ENCODE data around the gene SYT2. TPM values are rescaled to one million over a fixed set of nuclear protein-coding genes. Genes with fewer than 3 reads are reported as not detected.

Gene SYT2
- total RNA-seq, 1 donor from 2014 or later: not detected

GRCh38 chr1:202682477-202682876 is 27.8 kb downstream of the SYT2 start:
- Mint-ChIP-seq H3K4me3 (no peak overlapping the region), H3K27me3 (ENCODE audit: insufficient read depth) (peaks cover 16% of the 10 kb centered on the region), H3K36me3 (ENCODE audit: low read depth) (no peaks in the 10 kb centered on the region), H3K9me3 (no peaks in the 10 kb centered on the region), H3K27ac (no peak overlapping the region), H3K4me1 (ENCODE audit: low read depth) (no peaks in the 10 kb centered on the region)
- no peak for DNase-seq (ENCODE audit: low spot score)
- intact Hi-C loops (cut with micrococcal nuclease): no loop called here

- intact Hi-C loops (cut with micrococcal nuclease): no loop called here
- H3K4me1 Mint-ChIP-seq (ENCODE audit: low read depth): no peaks in the 10 kb centered on the region
- DNase-seq (ENCODE audit: low spot score): no peak
- peaks cover 17% of the 10 kb centered on the region for H3K27me3 Mint-ChIP-seq (ENCODE audit: insufficient read depth)
- H3K9me3 Mint-ChIP-seq: no peaks in the 10 kb centered on the region
- no peak overlapping the region for H3K27ac Mint-ChIP-seq
- no peaks in the 10 kb centered on the region for H3K36me3 Mint-ChIP-seq (ENCODE audit: low read depth)
- no peak overlapping the region for H3K4me3 Mint-ChIP-seq
Measured at GRCh38 chr1:202681736-202682420, 28.4 kb downstream of the SYT2 start.

GRCh38 chr1:202680586-202681352 is 29.5 kb downstream of the SYT2 start:
- no peaks in the 10 kb centered on the region for H3K4me1 Mint-ChIP-seq (ENCODE audit: low read depth)
- no peak for DNase-seq (ENCODE audit: low spot score)

GRCh38 chr1:202679406-202680177 is 30.7 kb downstream of the SYT2 start:
- no peaks in the 10 kb centered on the region for H3K4me1 Mint-ChIP-seq (ENCODE audit: low read depth)
- H3K4me3 Mint-ChIP-seq: no peak overlapping the region
- no peak overlapping the region for H3K27ac Mint-ChIP-seq
- no peaks in the 10 kb centered on the region for H3K9me3 Mint-ChIP-seq
- peaks cover 16% of the 10 kb centered on the region for H3K27me3 Mint-ChIP-seq (ENCODE audit: insufficient read depth)
- intact Hi-C loops (cut with micrococcal nuclease): no loop called here
- H3K36me3 Mint-ChIP-seq (ENCODE audit: low read depth): no peaks in the 10 kb centered on the region
- no peak for DNase-seq (ENCODE audit: low spot score)

More at GRCh38 chr1:202680586-202681352, 29.5 kb downstream of the SYT2 start:
- H3K27me3 Mint-ChIP-seq (ENCODE audit: insufficient read depth): peaks cover 16% of the 10 kb centered on the region
- no peak overlapping the region for H3K4me3 Mint-ChIP-seq
- H3K36me3 Mint-ChIP-seq (ENCODE audit: low read depth): no peaks in the 10 kb centered on the region
- H3K9me3 Mint-ChIP-seq: no peaks in the 10 kb centered on the region
- H3K27ac Mint-ChIP-seq: no peak overlapping the region
- intact Hi-C loops (cut with micrococcal nuclease): no loop called here

GRCh38 chr1:202677433-202677832 is 32.8 kb downstream of the SYT2 start:
- DNase-seq (ENCODE audit: low spot score): no peak
- no peaks in the 10 kb centered on the region for H3K9me3 Mint-ChIP-seq
- no peaks in the 10 kb centered on the region for H3K36me3 Mint-ChIP-seq (ENCODE audit: low read depth)
- intact Hi-C loops (cut with micrococcal nuclease): no loop called here
- no peaks in the 10 kb centered on the region for H3K4me1 Mint-ChIP-seq (ENCODE audit: low read depth)
- H3K27me3 Mint-ChIP-seq (ENCODE audit: insufficient read depth): peaks cover 13% of the 10 kb centered on the region
- H3K4me3 Mint-ChIP-seq: no peak overlapping the region
- H3K27ac Mint-ChIP-seq: no peak overlapping the region

- no peaks in the 10 kb centered on the region for H3K9me3 Mint-ChIP-seq
- no peak overlapping the region for H3K4me3 Mint-ChIP-seq
- no peaks in the 10 kb centered on the region for H3K36me3 Mint-ChIP-seq (ENCODE audit: low read depth)
- H3K27me3 Mint-ChIP-seq (ENCODE audit: insufficient read depth): peaks cover 12% of the 10 kb centered on the region
- DNase-seq (ENCODE audit: low spot score): no peak
- intact Hi-C loops (cut with micrococcal nuclease): no loop called here
- no peaks in the 10 kb centered on the region for H3K4me1 Mint-ChIP-seq (ENCODE audit: low read depth)
- no peak overlapping the region for H3K27ac Mint-ChIP-seq
Measured at GRCh38 chr1:202673531-202673930, 36.7 kb downstream of the SYT2 start.

- H3K4me1 Mint-ChIP-seq (ENCODE audit: low read depth): no peaks in the 10 kb centered on the region
- H3K4me3 Mint-ChIP-seq: no peak overlapping the region
- peaks cover 8% of the 10 kb centered on the region for H3K27me3 Mint-ChIP-seq (ENCODE audit: insufficient read depth)
- intact Hi-C loops (cut with micrococcal nuclease): no loop called here
- H3K36me3 Mint-ChIP-seq (ENCODE audit: low read depth): no peaks in the 10 kb centered on the region
- no peak overlapping the region for H3K27ac Mint-ChIP-seq
- DNase-seq (ENCODE audit: low spot score): no peak
- no peaks in the 10 kb centered on the region for H3K9me3 Mint-ChIP-seq
Measured at GRCh38 chr1:202671399-202671798, 38.9 kb downstream of the SYT2 start.

- Mint-ChIP-seq H3K4me1 (ENCODE audit: low read depth) (no peaks in the 10 kb centered on the region), H3K27ac (no peak overlapping the region)
Measured at GRCh38 chr1:202665417-202665816, 44.8 kb downstream of the SYT2 start.

GRCh38 chr1:202664083-202664482 is 46.2 kb downstream of the SYT2 start:
- Mint-ChIP-seq H3K4me3 (no peak overlapping the region), H3K27ac (no peak overlapping the region), H3K27me3 (ENCODE audit: insufficient read depth) (peaks cover 19% of the 10 kb centered on the region), H3K4me1 (ENCODE audit: low read depth) (no peaks in the 10 kb centered on the region), H3K9me3 (no peaks in the 10 kb centered on the region), H3K36me3 (ENCODE audit: low read depth) (no peaks in the 10 kb centered on the region)
- intact Hi-C loops (cut with micrococcal nuclease): no loop called here
- no peak for DNase-seq (ENCODE audit: low spot score)

More at GRCh38 chr1:202665417-202665816, 44.8 kb downstream of the SYT2 start:
- H3K9me3 Mint-ChIP-seq: no peaks in the 10 kb centered on the region
- H3K27me3 Mint-ChIP-seq (ENCODE audit: insufficient read depth): peaks cover 19% of the 10 kb centered on the region
- no peak for DNase-seq (ENCODE audit: low spot score)
- intact Hi-C loops (cut with micrococcal nuclease): no loop called here
- H3K36me3 Mint-ChIP-seq (ENCODE audit: low read depth): no peaks in the 10 kb centered on the region
- H3K4me3 Mint-ChIP-seq: no peak overlapping the region

- no peaks in the 10 kb centered on the region for H3K9me3 Mint-ChIP-seq
- peaks cover 23% of the 10 kb centered on the region for H3K27me3 Mint-ChIP-seq (ENCODE audit: insufficient read depth)
- H3K27ac Mint-ChIP-seq: no peak overlapping the region
- intact Hi-C loops (cut with micrococcal nuclease): no loop called here
- no peaks in the 10 kb centered on the region for H3K4me1 Mint-ChIP-seq (ENCODE audit: low read depth)
- no peaks in the 10 kb centered on the region for H3K36me3 Mint-ChIP-seq (ENCODE audit: low read depth)
- DNase-seq (ENCODE audit: low spot score): no peak
- H3K4me3 Mint-ChIP-seq: no peak overlapping the region
Measured at GRCh38 chr1:202663131-202663530, 47.1 kb downstream of the SYT2 start.

GRCh38 chr1:202662081-202662480 is 48.2 kb downstream of the SYT2 start:
- DNase-seq (ENCODE audit: low spot score): no peak
- no peaks in the 10 kb centered on the region for H3K9me3 Mint-ChIP-seq
- H3K4me3 Mint-ChIP-seq: no peak overlapping the region
- no peaks in the 10 kb centered on the region for H3K36me3 Mint-ChIP-seq (ENCODE audit: low read depth)
- H3K4me1 Mint-ChIP-seq (ENCODE audit: low read depth): no peaks in the 10 kb centered on the region
- peaks cover 23% of the 10 kb centered on the region for H3K27me3 Mint-ChIP-seq (ENCODE audit: insufficient read depth)
- intact Hi-C loops (cut with micrococcal nuclease): no loop called here
- no peak overlapping the region for H3K27ac Mint-ChIP-seq

GRCh38 chr1:202661136-202661845 is 49.0 kb downstream of the SYT2 start:
- Mint-ChIP-seq H3K27me3 (ENCODE audit: insufficient read depth) (peaks cover 25% of the 10 kb centered on the region), H3K4me3 (no peak overlapping the region), H3K27ac (no peak overlapping the region), H3K9me3 (no peaks in the 10 kb centered on the region), H3K4me1 (ENCODE audit: low read depth) (no peaks in the 10 kb centered on the region), H3K36me3 (ENCODE audit: low read depth) (no peaks in the 10 kb centered on the region)
- no peak for DNase-seq (ENCODE audit: low spot score)
- intact Hi-C loops (cut with micrococcal nuclease): no loop called here
